Measurements from ENCODE around the gene GCH1.

Gene GCH1

DNA sequence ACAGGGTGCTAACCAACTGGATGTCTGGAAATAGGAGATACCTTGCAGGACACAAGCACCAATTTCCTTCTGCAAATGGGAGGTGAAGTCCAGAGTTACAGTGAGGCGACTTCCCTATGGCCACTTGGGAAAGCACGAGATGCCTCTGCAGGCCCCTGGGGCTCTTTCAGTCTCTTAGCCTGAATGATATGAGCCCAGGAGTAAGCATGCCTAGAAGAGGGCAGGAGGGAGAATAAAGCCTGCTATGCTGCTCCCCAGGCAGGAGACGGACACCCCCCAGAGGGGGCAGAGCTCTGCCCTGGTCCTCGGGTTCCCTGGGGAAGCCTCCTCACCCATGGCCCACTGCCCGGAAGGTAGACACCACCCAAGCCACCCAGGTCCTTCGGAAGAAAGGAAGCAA is 105.1 kb downstream of the GCH1 start:
- DNase-seq (ENCODE audit: low read depth): no peak

DNA sequence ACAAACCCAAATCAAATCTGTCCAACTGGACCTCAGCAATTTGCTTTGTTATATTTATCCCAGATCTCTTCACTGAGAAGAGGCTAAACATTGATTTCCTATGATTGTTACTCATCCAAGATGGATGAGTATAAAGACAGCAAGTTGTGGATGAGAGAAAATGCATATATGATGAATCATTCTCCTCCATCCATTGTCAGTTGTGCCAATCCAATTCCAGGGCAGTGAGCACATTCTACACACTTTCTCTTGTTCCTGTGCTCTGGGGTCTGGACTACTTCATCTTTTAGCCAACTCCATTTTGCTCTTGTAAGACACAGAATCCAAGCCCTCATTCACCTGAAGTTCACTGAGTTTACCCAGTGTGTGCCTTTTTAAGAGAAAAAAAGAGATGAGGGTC is 105.7 kb downstream of the GCH1 start:
- no peak for DNase-seq (ENCODE audit: low read depth)

DNA sequence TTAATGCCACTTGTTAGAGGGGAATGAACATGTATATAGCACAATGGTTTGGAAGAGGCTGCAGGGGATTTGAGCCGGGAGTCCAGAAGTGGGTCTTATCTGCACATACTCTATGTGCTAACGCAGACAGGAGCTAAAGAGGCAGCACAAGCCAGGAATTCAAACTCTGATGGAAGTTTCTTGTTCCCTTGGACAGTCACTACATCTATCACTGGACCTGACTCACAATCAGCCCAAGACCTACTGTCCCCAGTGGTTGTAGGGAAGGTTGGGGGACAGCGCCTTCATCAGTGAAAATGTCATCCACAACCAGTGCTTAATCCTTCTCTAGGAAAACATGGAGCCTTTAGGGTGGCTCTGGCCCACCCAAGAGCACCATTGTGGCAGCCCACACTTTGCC is 107.8 kb downstream of the GCH1 start:
- DNase-seq (ENCODE audit: low read depth): no peak

DNA sequence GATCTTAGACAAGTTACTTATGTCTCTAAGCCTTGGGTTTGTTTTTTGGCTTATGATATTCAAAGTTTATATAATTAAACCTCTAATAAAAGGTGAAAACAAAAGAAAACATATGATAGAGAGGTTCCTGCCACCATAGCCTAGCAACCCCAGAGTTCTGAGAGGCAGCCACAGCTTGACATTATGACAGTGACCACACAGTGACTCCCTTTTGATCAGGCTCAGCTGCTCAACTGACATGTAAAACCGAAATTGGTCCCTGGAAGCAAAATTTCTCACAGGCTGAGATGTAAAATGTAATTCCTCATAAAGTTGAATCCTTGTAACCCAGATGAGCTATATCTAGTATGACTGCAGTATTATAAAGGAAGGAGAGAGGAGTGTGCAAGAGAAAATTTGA is 108.5 kb downstream of the GCH1 start:
- DNase-seq (ENCODE audit: low read depth): no peak

DNA sequence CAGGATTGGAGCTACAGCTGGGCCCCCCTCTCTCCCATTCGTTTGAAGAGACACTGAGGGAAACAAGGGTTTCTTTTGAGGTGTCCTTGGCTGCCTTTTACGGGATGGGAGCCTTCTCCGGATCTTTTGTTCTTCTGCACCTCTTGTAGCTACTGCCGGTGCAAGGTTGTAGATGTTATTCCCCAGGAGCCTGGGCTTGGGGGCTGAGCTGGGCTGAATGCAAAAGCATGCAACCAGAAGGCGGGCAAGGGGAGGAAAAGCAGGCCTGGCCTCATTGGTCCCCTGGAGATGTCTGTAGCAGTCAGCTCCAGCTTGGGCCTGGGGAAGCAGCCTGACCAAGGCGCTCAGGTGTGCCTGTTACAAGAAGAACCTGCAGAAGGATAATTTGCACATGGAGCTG is 110.3 kb downstream of the GCH1 start:
- no peak for DNase-seq (ENCODE audit: low read depth)

Data from activated gamma-delta T cell treated with anti-CD3 and anti-CD28 coated beads, Interleukin-2, amount 50 U/mL, for 16 hours (primary cell).